Activated T-cell treated with anti-CD3 and anti-CD28 coated beads, Interleukin-2, amount 50 U/mL, for 72 hours (primary cell): ENCODE data around the gene ATP2A2. TPM values are rescaled to one million over a fixed set of nuclear protein-coding genes. Genes with fewer than 3 reads are reported as not detected.
A peak's percentile ranks its signal among the peaks of the same experiment; 100 is the strongest.

Experiments used
- ATAC-seq, 2 donors: fragments of 150-1000 bp; cut with Tn5 transposase; replicated peaks in 1 of 2; 2 replicates each; pipeline ENCODE4 v1.10.0; 2021; ENCODE audit warnings: moderate library complexity in 2 of 2, mild to moderate bottlenecking in 1 of 2
- DNase-seq, 2 donors: peaks; one replicate each; pipeline ENCODE4 v3.0.0; 2021 to 2022; ENCODE audit warnings: mixed read lengths in 1 of 2
- H3K27ac Mint-ChIP-seq: one replicate; pipeline ENCODE4 v1.8.0; 2022; ENCODE audit warnings: mild to moderate bottlenecking, moderate library complexity, mixed read lengths
- H3K27me3 Mint-ChIP-seq: one replicate; pipeline ENCODE4 v1.8.0; 2022; ENCODE audit warnings: low read depth, mixed read lengths
- H3K36me3 Mint-ChIP-seq, 2 donors: one replicate each; pipeline ENCODE4 v1.8.0; 2022; ENCODE audit warnings: mixed read lengths in 2 of 2, mild to moderate bottlenecking in 1 of 2; ENCODE audit not compliant: insufficient read depth in 2 of 2
- H3K4me1 Mint-ChIP-seq: one replicate; pipeline ENCODE4 v1.8.0; 2022; ENCODE audit warnings: low read depth, mixed read lengths
- H3K4me3 Mint-ChIP-seq, 2 donors: one replicate each; pipeline ENCODE4 v1.8.0; 2022; ENCODE audit warnings: mild to moderate bottlenecking in 2 of 2, mixed read lengths in 2 of 2, moderate library complexity in 2 of 2
- H3K9me3 Mint-ChIP-seq, 2 donors: one replicate each; pipeline ENCODE4 v1.8.0; 2022; ENCODE audit warnings: mixed read lengths in 2 of 2
- total RNA-seq, 2 donors: library from RNA; stranded (reverse); gene quantifications; one replicate each; pipeline ENCODE4 v1.2.3, GENCODE V29; 2022

Gene ATP2A2
- 100 to 1,000 TPM; 106 to 127 TPM for total RNA-seq

GRCh38 chr12:110280779-110281548 lies at the start of gene ATP2A2:
Gene ATP2A2 (plus strand): TSS chr12:110281247. CDS start chr12:110281790, 543 bp downstream.
- Mint-ChIP-seq H3K4me3 (peak within 1 kb of the TSS; percentile 88), H3K4me1 (peaks cover 51% of the 10 kb centered on the region), H3K27ac (peak within 1 kb of the TSS; percentile 93), H3K36me3 (peaks cover 11 to 16% of the 10 kb centered on the region in 2 donors), H3K9me3 (no peaks in the 10 kb centered on the region), H3K27me3 (peaks cover 6% of the 10 kb centered on the region)
- ATAC-seq = peak; percentile 85 to 87
- peak; percentile 91 to 93 for DNase-seq

DNA sequence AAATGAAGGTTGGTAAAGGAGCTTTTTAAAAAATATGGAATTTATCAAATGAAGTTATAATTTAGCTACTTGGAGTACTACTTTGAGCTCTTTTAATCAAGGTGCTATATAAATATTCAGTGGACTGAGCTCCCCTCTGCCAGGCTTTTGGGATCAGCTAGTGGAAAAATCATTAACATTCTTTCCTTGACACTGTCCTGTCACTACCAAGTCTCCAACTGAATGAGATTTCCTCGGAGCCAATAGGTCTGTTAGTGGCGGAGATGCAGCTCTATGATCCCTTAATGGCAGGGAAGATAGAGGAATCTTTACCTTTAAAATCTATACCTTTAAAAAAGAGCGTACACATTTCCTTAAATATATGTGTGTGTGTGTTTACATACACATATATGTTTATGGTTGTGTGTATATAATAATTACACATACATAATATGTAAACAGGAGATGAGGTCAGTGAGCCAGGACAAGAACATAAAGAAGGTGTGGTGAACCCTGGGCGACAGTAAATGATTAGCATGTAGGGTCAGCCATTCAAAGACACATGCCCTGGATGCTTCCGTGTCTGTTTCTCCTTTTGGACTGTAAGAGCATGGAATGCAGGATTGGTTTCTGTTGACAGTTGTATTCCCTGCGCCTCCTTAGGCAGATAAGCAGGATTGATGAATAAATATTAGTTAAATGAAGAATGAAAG lies 47.7 kb upstream of the ATP2A2 start:
- H3K27ac Mint-ChIP-seq = no peak overlapping the region
- no peaks in the 10 kb centered on the region for H3K36me3 Mint-ChIP-seq
- no peaks in the 10 kb centered on the region for H3K4me1 Mint-ChIP-seq
- no peak for ATAC-seq
- H3K27me3 Mint-ChIP-seq = no peaks in the 10 kb centered on the region
- no peak overlapping the region for H3K4me3 Mint-ChIP-seq
- H3K9me3 Mint-ChIP-seq = no peaks in the 10 kb centered on the region
- DNase-seq = no peak

- Mint-ChIP-seq H3K9me3 (no peaks in the 10 kb centered on the region), H3K27me3 (no peaks in the 10 kb centered on the region), H3K27ac (no peak overlapping the region), H3K4me3 (no peak overlapping the region), H3K36me3 (no peaks in the 10 kb centered on the region), H3K4me1 (no peaks in the 10 kb centered on the region)
- no peak for DNase-seq
- no peak for ATAC-seq
Measured at GRCh38 chr12:110234331-110234751, 46.7 kb upstream of the ATP2A2 start.

GRCh38 chr12:110234755-110235154 lies 46.3 kb upstream of the ATP2A2 start:
- no peak for ATAC-seq
- H3K27ac Mint-ChIP-seq = no peak overlapping the region
- DNase-seq = no peak
- H3K4me3 Mint-ChIP-seq = no peak overlapping the region
- H3K9me3 Mint-ChIP-seq = no peaks in the 10 kb centered on the region
- no peaks in the 10 kb centered on the region for H3K27me3 Mint-ChIP-seq
- no peaks in the 10 kb centered on the region for H3K36me3 Mint-ChIP-seq
- no peaks in the 10 kb centered on the region for H3K4me1 Mint-ChIP-seq

GRCh38 chr12:110235383-110235782 lies 45.7 kb upstream of the ATP2A2 start:
- H3K9me3 Mint-ChIP-seq = no peaks in the 10 kb centered on the region

GRCh38 chr12:110243227-110243626 lies 37.8 kb upstream of the ATP2A2 start:
- Mint-ChIP-seq H3K4me1 (no peaks in the 10 kb centered on the region), H3K36me3 (no peaks in the 10 kb centered on the region), H3K4me3 (no peak overlapping the region), H3K27me3 (peaks cover 4% of the 10 kb centered on the region), H3K27ac (no peak overlapping the region), H3K9me3 (no peaks in the 10 kb centered on the region)
- no peak for DNase-seq
- no peak for ATAC-seq

More at GRCh38 chr12:110235383-110235782, 45.7 kb upstream of the ATP2A2 start:
- ATAC-seq (no peak), DNase-seq (no peak)
- H3K4me3 Mint-ChIP-seq = no peak overlapping the region
- H3K27me3 Mint-ChIP-seq = peaks cover 4% of the 10 kb centered on the region
- H3K36me3 Mint-ChIP-seq = no peaks in the 10 kb centered on the region
- H3K27ac Mint-ChIP-seq = no peak overlapping the region
- no peaks in the 10 kb centered on the region for H3K4me1 Mint-ChIP-seq

DNA sequence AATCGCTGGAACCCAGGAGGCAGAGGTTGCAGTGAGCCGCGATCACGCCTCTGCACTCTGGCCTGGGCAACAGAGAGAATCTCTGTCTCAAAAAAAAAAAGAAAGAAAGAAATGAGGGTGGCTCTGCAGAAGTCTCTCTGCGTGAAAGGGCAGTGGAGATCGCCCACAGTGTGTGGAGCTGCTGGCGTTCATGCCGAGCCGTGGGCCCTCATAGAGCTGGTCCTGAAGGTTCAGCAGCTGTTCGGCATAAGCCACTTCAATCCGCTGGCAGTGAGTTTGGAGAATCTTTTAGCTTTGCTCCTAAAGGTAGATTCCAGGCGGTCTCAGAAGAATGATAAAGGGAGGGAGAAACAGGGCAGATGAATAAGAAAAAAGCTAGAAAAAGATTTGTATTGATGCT lies 36.7 kb upstream of the ATP2A2 start:
- no peak for DNase-seq
- no peak for ATAC-seq
- Mint-ChIP-seq H3K36me3 (no peaks in the 10 kb centered on the region), H3K9me3 (no peaks in the 10 kb centered on the region), H3K27ac (no peak overlapping the region), H3K4me3 (no peak overlapping the region), H3K4me1 (no peaks in the 10 kb centered on the region), H3K27me3 (peaks cover 4% of the 10 kb centered on the region)

GRCh38 chr12:110244829-110245228 lies 36.2 kb upstream of the ATP2A2 start:
- H3K4me3 Mint-ChIP-seq = no peak overlapping the region
- peaks cover 4% of the 10 kb centered on the region for H3K27me3 Mint-ChIP-seq
- no peaks in the 10 kb centered on the region for H3K36me3 Mint-ChIP-seq
- no peaks in the 10 kb centered on the region for H3K9me3 Mint-ChIP-seq
- no peak overlapping the region for H3K27ac Mint-ChIP-seq
- no peak for DNase-seq
- H3K4me1 Mint-ChIP-seq = no peaks in the 10 kb centered on the region
- no peak for ATAC-seq

- no peaks in the 10 kb centered on the region for H3K9me3 Mint-ChIP-seq
- H3K4me1 Mint-ChIP-seq = no peaks in the 10 kb centered on the region
- no peaks in the 10 kb centered on the region for H3K36me3 Mint-ChIP-seq
- DNase-seq (peak; percentile 43 to 48), ATAC-seq (peak; percentile 54 to 69)
- no peaks in the 10 kb centered on the region for H3K27me3 Mint-ChIP-seq
- H3K4me3 Mint-ChIP-seq = no peak overlapping the region
- H3K27ac Mint-ChIP-seq = no peak overlapping the region
Measured at GRCh38 chr12:110245369-110245772, 35.7 kb upstream of the ATP2A2 start.

GRCh38 chr12:110246636-110247339 lies 34.3 kb upstream of the ATP2A2 start:
- no peaks in the 10 kb centered on the region for H3K4me1 Mint-ChIP-seq
- ATAC-seq (no peak), DNase-seq (no peak)
- H3K9me3 Mint-ChIP-seq = no peaks in the 10 kb centered on the region
- H3K27me3 Mint-ChIP-seq = no peaks in the 10 kb centered on the region
- no peak overlapping the region for H3K4me3 Mint-ChIP-seq
- H3K27ac Mint-ChIP-seq = peak overlapping the region; percentile 29
- H3K36me3 Mint-ChIP-seq = no peaks in the 10 kb centered on the region

DNA sequence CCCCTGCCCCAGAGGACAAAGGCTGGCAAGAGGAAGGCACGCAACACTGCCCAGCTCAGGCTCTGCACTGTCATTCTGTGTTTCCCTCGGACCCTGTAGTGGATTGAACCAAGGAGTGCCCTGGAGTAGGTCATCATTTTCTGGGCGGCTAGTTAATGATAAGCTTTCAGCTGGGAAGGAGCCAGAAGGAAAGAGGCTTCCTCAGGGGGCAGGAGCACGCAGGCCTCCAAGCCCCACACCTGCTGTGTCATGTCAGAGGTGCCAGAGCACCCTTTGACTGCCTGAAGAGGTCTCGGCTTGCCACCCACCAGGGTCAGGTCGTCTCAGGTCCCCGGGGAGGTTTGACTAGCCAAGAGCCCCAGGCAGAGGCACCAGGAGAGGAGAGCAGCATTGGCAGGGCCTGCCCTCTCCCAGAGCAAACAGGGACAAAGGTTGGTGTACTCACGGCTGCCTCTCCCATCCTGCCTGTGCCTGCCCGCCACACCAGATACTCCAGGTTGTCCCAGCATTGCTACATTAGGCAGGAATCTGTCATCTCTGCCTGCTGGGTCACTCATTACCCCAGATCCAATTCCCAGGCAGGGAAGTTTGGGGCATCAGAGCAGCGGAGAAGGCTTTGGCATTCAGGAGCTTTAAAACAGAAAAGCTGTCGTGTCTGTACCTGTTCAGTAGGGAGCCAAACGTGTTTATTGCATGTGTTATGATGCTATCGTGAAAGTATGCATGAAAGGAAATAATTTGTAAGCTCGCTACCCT lies 33.5 kb upstream of the ATP2A2 start:
- DNase-seq (no peak), ATAC-seq (no peak)
- no peaks in the 10 kb centered on the region for H3K36me3 Mint-ChIP-seq
- H3K27me3 Mint-ChIP-seq = no peaks in the 10 kb centered on the region
- H3K27ac Mint-ChIP-seq = no peak overlapping the region
- no peaks in the 10 kb centered on the region for H3K9me3 Mint-ChIP-seq
- no peaks in the 10 kb centered on the region for H3K4me1 Mint-ChIP-seq
- no peak overlapping the region for H3K4me3 Mint-ChIP-seq

DNA sequence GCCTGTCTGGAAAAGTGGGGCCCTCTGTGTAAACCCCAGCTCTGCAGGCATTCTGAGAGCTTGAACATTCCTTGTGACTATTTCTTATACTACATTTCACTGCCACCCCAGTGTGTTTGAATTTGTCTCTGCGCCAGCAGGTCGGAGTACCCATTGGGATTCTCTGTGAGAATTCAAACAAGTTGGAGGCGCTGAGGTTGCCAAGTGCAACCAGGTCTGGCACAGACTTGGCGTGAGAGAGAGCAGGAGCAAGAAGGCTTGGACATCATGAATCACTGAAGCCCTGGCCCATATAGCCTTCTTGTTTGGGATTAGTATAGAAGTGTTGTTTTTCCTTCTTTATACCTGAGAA lies 33.0 kb upstream of the ATP2A2 start:
- H3K36me3 Mint-ChIP-seq = no peaks in the 10 kb centered on the region
- no peaks in the 10 kb centered on the region for H3K9me3 Mint-ChIP-seq
- no peak for ATAC-seq

GRCh38 chr12:110249105-110249504 lies 31.9 kb upstream of the ATP2A2 start:
- Mint-ChIP-seq H3K27me3 (no peaks in the 10 kb centered on the region), H3K27ac (no peak overlapping the region), H3K9me3 (no peaks in the 10 kb centered on the region), H3K4me3 (no peak overlapping the region), H3K36me3 (no peaks in the 10 kb centered on the region), H3K4me1 (no peaks in the 10 kb centered on the region)
- ATAC-seq (no peak), DNase-seq (no peak)

More for the DNA sequence above, 33.0 kb upstream of the ATP2A2 start:
- DNase-seq = no peak
- Mint-ChIP-seq H3K4me3 (no peak overlapping the region), H3K4me1 (no peaks in the 10 kb centered on the region), H3K27ac (no peak overlapping the region), H3K27me3 (no peaks in the 10 kb centered on the region)
